ENCODE data around the gene FIP1L1.
A peak's percentile ranks its signal among the peaks of the same experiment; 100 is the strongest.

FIP1L1 gene

GRCh38 chr4:53478671-53479456 is 101.4 kb downstream of the FIP1L1 start:
- TF ChIP-seq ZFP3 (CRISPR knock-in tag; IDR thresholded peaks at IDR 0.05) (no peak), SNAI2 (CRISPR knock-in tag; IDR thresholded peaks at IDR 0.05) (no peak), ZFP30 (CRISPR knock-in tag; IDR thresholded peaks at IDR 0.05) (no peak), CREB5 (CRISPR knock-in tag; IDR thresholded peaks at IDR 0.05; ENCODE audit: low read depth) (no peak), BACH2 (CRISPR knock-in tag; IDR thresholded peaks at IDR 0.05; ENCODE audit: borderline replicate concordance) (no peak), CSDC2 (CRISPR knock-in tag; IDR thresholded peaks at IDR 0.05) (no peak), CSRNP3 (CRISPR knock-in tag; IDR thresholded peaks at IDR 0.05) (no peak), ARNTL (CRISPR knock-in tag; IDR thresholded peaks at IDR 0.05; ENCODE audit: borderline replicate concordance, low read depth) (no peak), OSR1 (CRISPR knock-in tag; IDR thresholded peaks at IDR 0.05) (no peak)
- ATAC-seq: peak; percentile 36

- TF ChIP-seq PATZ1 (CRISPR knock-in tag; IDR thresholded peaks at IDR 0.05; ENCODE audit: borderline replicate concordance): no peak
- no peak for TF ChIP-seq CREB5 (CRISPR knock-in tag; IDR thresholded peaks at IDR 0.05; ENCODE audit: low read depth)
- TF ChIP-seq BACH2 (CRISPR knock-in tag; IDR thresholded peaks at IDR 0.05; ENCODE audit: borderline replicate concordance): no peak
- TF ChIP-seq OSR1 (CRISPR knock-in tag; IDR thresholded peaks at IDR 0.05): no peak
- no peak for TF ChIP-seq RARB (CRISPR knock-in tag; IDR thresholded peaks at IDR 0.05)
- TF ChIP-seq ZC3H10 (CRISPR knock-in tag; IDR thresholded peaks at IDR 0.05): no peak
- TF ChIP-seq TCF4 (CRISPR knock-in tag; IDR thresholded peaks at IDR 0.05; ENCODE audit: borderline replicate concordance): no peak
- TF ChIP-seq ARNTL (CRISPR knock-in tag; IDR thresholded peaks at IDR 0.05; ENCODE audit: borderline replicate concordance, low read depth): no peak
- TF ChIP-seq ZNF565 (CRISPR knock-in tag; conservative IDR thresholded peaks at IDR 0.05; ENCODE audit: low read depth): no peak
- TF ChIP-seq ZNF8 (CRISPR knock-in tag; IDR thresholded peaks at IDR 0.05): no peak
- TF ChIP-seq CSDC2 (CRISPR knock-in tag; IDR thresholded peaks at IDR 0.05): no peak
- no peak for TF ChIP-seq ISL1 (CRISPR knock-in tag; IDR thresholded peaks at IDR 0.05)
- TF ChIP-seq SNAI2 (CRISPR knock-in tag; IDR thresholded peaks at IDR 0.05): no peak
- TF ChIP-seq GLIS3 (CRISPR knock-in tag; IDR thresholded peaks at IDR 0.05): no peak
- TF ChIP-seq ZFP3 (CRISPR knock-in tag; IDR thresholded peaks at IDR 0.05): no peak
- peak; percentile 32; the same call in 1 of the 3 replicates for ATAC-seq
Measured at GRCh38 chr4:53479736-53480525, 102.5 kb downstream of the FIP1L1 start.

DNA sequence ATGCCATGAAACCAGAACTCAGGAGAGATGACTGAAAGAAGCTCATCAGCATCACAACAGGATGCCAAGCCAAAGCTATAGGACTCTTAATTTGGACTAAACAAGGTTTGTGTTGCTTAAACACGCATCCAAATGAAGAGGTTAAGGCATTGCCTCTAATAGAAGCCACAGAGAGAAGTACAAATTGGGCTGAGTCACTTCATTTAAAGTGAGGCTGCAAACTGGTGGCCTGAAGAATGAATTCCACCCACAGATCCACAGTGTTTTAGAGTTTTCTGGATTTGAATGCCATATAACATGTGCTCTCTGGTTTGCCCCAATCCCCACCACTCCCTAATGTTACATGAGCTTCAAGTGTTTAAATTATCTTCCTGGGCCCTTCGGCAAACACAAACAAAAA is 103.5 kb downstream of the FIP1L1 start:
- TF ChIP-seq PATZ1 (CRISPR knock-in tag; IDR thresholded peaks at IDR 0.05; ENCODE audit: borderline replicate concordance) (no peak), ZNF70 (CRISPR knock-in tag; IDR thresholded peaks at IDR 0.05) (no peak), ZNF565 (CRISPR knock-in tag; conservative IDR thresholded peaks at IDR 0.05; ENCODE audit: low read depth) (no peak), ZNF8 (CRISPR knock-in tag; IDR thresholded peaks at IDR 0.05) (no peak), CSRNP3 (CRISPR knock-in tag; IDR thresholded peaks at IDR 0.05) (no peak), ARNTL (CRISPR knock-in tag; IDR thresholded peaks at IDR 0.05; ENCODE audit: borderline replicate concordance, low read depth) (no peak), ZFP3 (CRISPR knock-in tag; IDR thresholded peaks at IDR 0.05) (no peak), SNAI2 (CRISPR knock-in tag; IDR thresholded peaks at IDR 0.05) (no peak)
- TF ChIP-seq, protein P1, sequence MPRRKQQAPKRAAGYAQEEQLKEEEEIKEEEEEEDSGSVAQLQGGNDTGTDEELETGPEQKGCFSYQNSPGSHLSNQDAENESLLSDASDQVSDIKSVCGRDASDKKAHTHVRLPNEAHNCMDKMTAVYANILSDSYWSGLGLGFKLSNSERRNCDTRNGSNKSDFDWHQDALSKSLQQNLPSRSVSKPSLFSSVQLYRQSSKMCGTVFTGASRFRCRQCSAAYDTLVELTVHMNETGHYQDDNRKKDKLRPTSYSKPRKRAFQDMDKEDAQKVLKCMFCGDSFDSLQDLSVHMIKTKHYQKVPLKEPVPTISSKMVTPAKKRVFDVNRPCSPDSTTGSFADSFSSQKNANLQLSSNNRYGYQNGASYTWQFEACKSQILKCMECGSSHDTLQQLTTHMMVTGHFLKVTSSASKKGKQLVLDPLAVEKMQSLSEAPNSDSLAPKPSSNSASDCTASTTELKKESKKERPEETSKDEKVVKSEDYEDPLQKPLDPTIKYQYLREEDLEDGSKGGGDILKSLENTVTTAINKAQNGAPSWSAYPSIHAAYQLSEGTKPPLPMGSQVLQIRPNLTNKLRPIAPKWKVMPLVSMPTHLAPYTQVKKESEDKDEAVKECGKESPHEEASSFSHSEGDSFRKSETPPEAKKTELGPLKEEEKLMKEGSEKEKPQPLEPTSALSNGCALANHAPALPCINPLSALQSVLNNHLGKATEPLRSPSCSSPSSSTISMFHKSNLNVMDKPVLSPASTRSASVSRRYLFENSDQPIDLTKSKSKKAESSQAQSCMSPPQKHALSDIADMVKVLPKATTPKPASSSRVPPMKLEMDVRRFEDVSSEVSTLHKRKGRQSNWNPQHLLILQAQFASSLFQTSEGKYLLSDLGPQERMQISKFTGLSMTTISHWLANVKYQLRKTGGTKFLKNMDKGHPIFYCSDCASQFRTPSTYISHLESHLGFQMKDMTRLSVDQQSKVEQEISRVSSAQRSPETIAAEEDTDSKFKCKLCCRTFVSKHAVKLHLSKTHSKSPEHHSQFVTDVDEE (CRISPR knock-in tag; IDR thresholded peaks at IDR 0.05): no peak
- ATAC-seq: no peak

All from SK-N-SH treated with all-trans-retinoic acid at 6 μM for 48 hours (cell line).